Progenitor cell of endocrine pancreas (in vitro differentiated cells): ENCODE results near the gene NGB. TPM values are rescaled to one million over a fixed set of nuclear protein-coding genes. Genes with fewer than 3 reads are reported as not detected.

ENCODE experiments used
- DNase-seq: peaks from one replicate; pipeline ENCODE4 v3.0.0; 2021; ENCODE audit warnings: low spot score; ENCODE audit not compliant: unreplicated experiment
- H3K27ac Mint-ChIP-seq: 2 replicates; pipeline ENCODE4 v1.8.0; 2021; ENCODE audit warnings: mild to moderate bottlenecking, moderate library complexity, mixed read lengths
- H3K27me3 Mint-ChIP-seq: 2 replicates; pipeline ENCODE4 v1.8.0; 2021; ENCODE audit warnings: mixed read lengths
- H3K36me3 Mint-ChIP-seq: 2 replicates; pipeline ENCODE4 v1.8.0; 2022; ENCODE audit warnings: mixed read lengths; ENCODE audit not compliant: insufficient read depth
- H3K4me1 Mint-ChIP-seq: 2 replicates; pipeline ENCODE4 v1.8.0; 2021; ENCODE audit warnings: low read depth, mixed read lengths
- H3K4me3 Mint-ChIP-seq: 2 replicates; pipeline ENCODE4 v1.8.0; 2021; ENCODE audit warnings: low read depth, mild to moderate bottlenecking, moderate library complexity, mixed read lengths
- H3K9me3 Mint-ChIP-seq: 2 replicates; pipeline ENCODE4 v1.8.0; 2021; ENCODE audit warnings: low read depth, mixed read lengths
- CTCF ChIP-seq: fragments of 200-600 bp; sonication (generic); IDR thresholded peaks from one replicate; pipeline ENCODE4 v1.5.0; 2021; ENCODE audit warnings: antibody characterized with exemption, mild to moderate bottlenecking; ENCODE audit not compliant: unreplicated experiment
- total RNA-seq: library from RNA; stranded (reverse); gene quantifications from 2 replicates; pipeline ENCODE4 v1.2.1, GENCODE V29; 2021

The NGB gene
- total RNA-seq, 1 donor from 2014 or later: not detected

DNA sequence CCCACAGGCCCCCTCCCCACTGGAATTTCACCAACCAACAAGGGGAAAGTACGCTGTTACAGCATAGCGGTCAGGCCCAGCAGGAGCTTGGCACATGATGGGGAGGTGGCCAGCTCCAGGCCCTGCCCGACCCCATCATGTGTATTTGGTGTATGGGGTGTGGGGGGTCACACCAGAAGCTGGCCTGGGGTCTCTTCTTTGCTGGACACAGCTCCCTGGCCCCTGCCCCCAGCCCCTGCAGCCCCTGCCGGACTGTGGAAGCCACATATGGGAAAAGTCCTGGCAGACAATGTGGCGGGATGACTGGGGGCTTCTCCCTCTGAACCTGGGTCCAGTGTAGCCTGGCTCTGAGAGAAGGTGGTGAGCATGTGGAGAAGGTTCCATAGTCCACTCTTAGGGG lies 12.4 kb downstream of the NGB start:
- Mint-ChIP-seq H3K4me1 (peaks cover 4% of the 10 kb centered on the region), H3K27ac (no peak overlapping the region), H3K36me3 (no peaks in the 10 kb centered on the region), H3K27me3 (peaks cover 18% of the 10 kb centered on the region), H3K9me3 (no peaks in the 10 kb centered on the region), H3K4me3 (no peak overlapping the region)
- no peak for DNase-seq
- no peak for TF ChIP-seq CTCF

DNA sequence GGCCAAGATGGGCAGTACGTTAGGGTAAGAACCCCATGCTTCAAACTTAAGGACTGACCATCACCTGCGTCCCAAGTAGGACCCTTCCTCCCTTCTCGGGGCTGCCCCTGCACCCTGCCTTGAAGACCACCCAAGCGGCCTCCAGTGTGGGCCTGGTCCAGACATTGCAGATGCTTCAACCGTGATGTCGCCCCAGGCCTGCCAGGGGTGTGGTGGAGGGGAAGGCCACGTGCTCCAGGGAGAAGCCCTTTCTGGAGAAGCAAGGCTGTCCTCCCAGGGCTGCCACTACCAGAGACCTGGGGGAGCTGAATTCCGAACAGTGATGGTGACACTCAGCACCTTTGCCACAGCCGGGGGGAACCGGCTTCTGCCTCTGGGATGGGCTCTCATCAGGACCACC lies 13.3 kb downstream of the NGB start:
- no peak overlapping the region for H3K4me3 Mint-ChIP-seq
- H3K9me3 Mint-ChIP-seq: no peaks in the 10 kb centered on the region
- no peaks in the 10 kb centered on the region for H3K36me3 Mint-ChIP-seq
- no peak overlapping the region for H3K27ac Mint-ChIP-seq
- no peak for DNase-seq
- no peak for TF ChIP-seq CTCF
- H3K27me3 Mint-ChIP-seq: peaks cover 9% of the 10 kb centered on the region
- H3K4me1 Mint-ChIP-seq: peaks cover 4% of the 10 kb centered on the region

GRCh38 chr14:77256694-77257093 lies 14.3 kb downstream of the NGB start:
- Mint-ChIP-seq H3K27me3 (peaks cover 8% of the 10 kb centered on the region), H3K36me3 (no peaks in the 10 kb centered on the region), H3K9me3 (no peaks in the 10 kb centered on the region), H3K4me1 (peaks cover 4% of the 10 kb centered on the region), H3K4me3 (no peak overlapping the region), H3K27ac (no peak overlapping the region)
- DNase-seq: no peak
- no peak for TF ChIP-seq CTCF

GRCh38 chr14:77253333-77254190 lies 17.4 kb downstream of the NGB start:
- Mint-ChIP-seq H3K36me3 (no peaks in the 10 kb centered on the region), H3K9me3 (no peaks in the 10 kb centered on the region), H3K27me3 (peaks cover 7% of the 10 kb centered on the region), H3K4me1 (no peaks in the 10 kb centered on the region), H3K4me3 (no peak overlapping the region), H3K27ac (no peak overlapping the region)
- no peak for DNase-seq
- no peak for TF ChIP-seq CTCF

- Mint-ChIP-seq H3K4me1 (no peaks in the 10 kb centered on the region), H3K27ac (no peak overlapping the region), H3K27me3 (peaks cover 2% of the 10 kb centered on the region), H3K9me3 (no peaks in the 10 kb centered on the region), H3K36me3 (no peaks in the 10 kb centered on the region), H3K4me3 (no peak overlapping the region)
- TF ChIP-seq CTCF: no peak
- no peak for DNase-seq
Measured at GRCh38 chr14:77251870-77252269, 19.1 kb downstream of the NGB start.
